KMS-11 (cell line): ENCODE measurements around the gene GPRIN3.
"Not testable (repeated sequence)": the region's sequence is repeated elsewhere in the genome, so short reads cannot be mapped to it uniquely, and the experiment has no call there.

ENCODE experiments used
- H2AFZ ChIP-seq: fragments of 200-600 bp; sonication (generic); 2 replicates; pipeline ENCODE4 v1.6.1; 2016; ENCODE audit warnings: antibody characterized with exemption, mixed run types, low read depth
- H3K27ac ChIP-seq: fragments of 200-600 bp; sonication (generic); 2 replicates; pipeline ENCODE4 v1.6.1; 2016; ENCODE audit warnings: mild to moderate bottlenecking, mixed run types
- H3K27me3 ChIP-seq: fragments of 200-600 bp; sonication (generic); 2 replicates; pipeline ENCODE4 v1.6.1; 2017; ENCODE audit warnings: mild to moderate bottlenecking, low read depth, mixed run types, moderate library complexity; ENCODE audit not compliant: insufficient read depth
- H3K36me3 ChIP-seq: fragments of 200-600 bp; sonication (generic); 2 replicates; pipeline ENCODE4 v1.6.1; 2017; ENCODE audit warnings: mild to moderate bottlenecking, mixed run types; ENCODE audit not compliant: insufficient read depth
- H3K4me1 ChIP-seq: fragments of 200-600 bp; sonication (generic); 2 replicates; pipeline ENCODE4 v1.6.1; 2016; ENCODE audit warnings: mild to moderate bottlenecking, low read depth, mixed run types; ENCODE audit not compliant: poor library complexity, severe bottlenecking
- H3K4me2 ChIP-seq: fragments of 200-600 bp; sonication (generic); 2 replicates; pipeline ENCODE4 v1.7.0; 2016; ENCODE audit warnings: mild to moderate bottlenecking, mixed run types
- H3K4me3 ChIP-seq: fragments of 200-600 bp; sonication (generic); IDR thresholded peaks from 2 replicates; pipeline ENCODE4 v1.6.1; 2017; ENCODE audit warnings: low read depth, low read length, mixed read lengths; ENCODE audit not compliant: insufficient read depth
- H3K79me2 ChIP-seq: fragments of 200-600 bp; sonication (generic); 2 replicates; pipeline ENCODE4 v1.6.1; 2016; ENCODE audit warnings: low read depth, mixed run types; ENCODE audit not compliant: insufficient read depth
- H3K9ac ChIP-seq: fragments of 200-600 bp; sonication (generic); 2 replicates; pipeline ENCODE4 v1.6.1; 2016; ENCODE audit warnings: mild to moderate bottlenecking, mixed run types
- H4K20me1 ChIP-seq: fragments of 200-600 bp; sonication (generic); 2 replicates; pipeline ENCODE4 v1.6.1; 2016; ENCODE audit warnings: mild to moderate bottlenecking, mixed run types; ENCODE audit not compliant: insufficient read depth
- CTCF ChIP-seq: fragments of 200-600 bp; sonication (generic); conservative IDR thresholded peaks from 2 replicates; pipeline ENCODE4 v1.6.1; 2017; ENCODE audit warnings: low read depth, mild to moderate bottlenecking, antibody characterized with exemption, low read length, moderate library complexity, mixed read lengths

Gene GPRIN3

GRCh38 chr4:89316211-89316610 lies 8.6 kb upstream of the GPRIN3 start:
- no peak for TF ChIP-seq CTCF
- Histone ChIP-seq H2AFZ (no peak overlapping the region), H3K4me3 (no peak overlapping the region), H3K9ac (no peak overlapping the region), H3K36me3 (no peaks in the 10 kb centered on the region), H3K4me2 (no peak overlapping the region; the same call in 1 of the 2 replicates), H3K27me3 (no peaks in the 10 kb centered on the region), H3K27ac (no peak overlapping the region), H4K20me1 (no peaks in the 10 kb centered on the region), H3K79me2 (no peaks in the 10 kb centered on the region), H3K4me1 (peaks cover 35% of the 10 kb centered on the region)

GRCh38 chr4:89314291-89314690 lies 6.7 kb upstream of the GPRIN3 start:
- no peak overlapping the region for H2AFZ ChIP-seq
- no peak for TF ChIP-seq CTCF
- H3K4me2 ChIP-seq: no peak overlapping the region

GRCh38 chr4:89312066-89312465 lies 4.5 kb upstream of the GPRIN3 start:
- H3K4me1 ChIP-seq: peaks cover 26% of the 10 kb centered on the region
- no peak for TF ChIP-seq CTCF
- H2AFZ ChIP-seq: no peak overlapping the region
- no peak overlapping the region for H3K4me2 ChIP-seq
- peaks cover 11% of the 10 kb centered on the region for H3K79me2 ChIP-seq
- no peaks in the 10 kb centered on the region for H3K36me3 ChIP-seq
- H3K27ac ChIP-seq: no peak overlapping the region
- H3K9ac ChIP-seq: no peak overlapping the region
- no peaks in the 10 kb centered on the region for H3K27me3 ChIP-seq
- H3K4me3 ChIP-seq: no peak overlapping the region
- no peaks in the 10 kb centered on the region for H4K20me1 ChIP-seq

More at GRCh38 chr4:89314291-89314690, 6.7 kb upstream of the GPRIN3 start:
- Histone ChIP-seq H3K9ac (no peak overlapping the region), H3K79me2 (no peaks in the 10 kb centered on the region), H3K27ac (no peak overlapping the region), H3K4me3 (no peak overlapping the region), H3K36me3 (no peaks in the 10 kb centered on the region), H3K4me1 (peaks cover 35% of the 10 kb centered on the region), H3K27me3 (no peaks in the 10 kb centered on the region), H4K20me1 (no peaks in the 10 kb centered on the region)

- no peak overlapping the region for H3K4me2 ChIP-seq
- no peak overlapping the region for H3K27ac ChIP-seq
- H4K20me1 ChIP-seq: no peaks in the 10 kb centered on the region
- H3K4me1 ChIP-seq: peaks cover 20% of the 10 kb centered on the region
- H2AFZ ChIP-seq: no peak overlapping the region
- no peak for TF ChIP-seq CTCF
- H3K9ac ChIP-seq: no peak overlapping the region
- no peaks in the 10 kb centered on the region for H3K27me3 ChIP-seq
- no peak overlapping the region for H3K4me3 ChIP-seq
- H3K79me2 ChIP-seq: peaks cover 17% of the 10 kb centered on the region
- no peaks in the 10 kb centered on the region for H3K36me3 ChIP-seq
These were observed 3.8 kb upstream of the GPRIN3 start for GRCh38 chr4:89311433-89311832.

GRCh38 chr4:89309154-89309553 lies 1.6 kb upstream of the GPRIN3 start:
- H3K4me3 ChIP-seq, H3K27me3 ChIP-seq, H2AFZ ChIP-seq, H3K9ac ChIP-seq, H3K4me2 ChIP-seq, H3K27ac ChIP-seq, H4K20me1 ChIP-seq, H3K36me3 ChIP-seq: not testable (repeated sequence)
- Histone ChIP-seq H3K4me1 (peaks cover 14% of the 10 kb centered on the region), H3K79me2 (peaks cover 40% of the 10 kb centered on the region)
